ENCODE results near the gene KRT7.

DNA sequence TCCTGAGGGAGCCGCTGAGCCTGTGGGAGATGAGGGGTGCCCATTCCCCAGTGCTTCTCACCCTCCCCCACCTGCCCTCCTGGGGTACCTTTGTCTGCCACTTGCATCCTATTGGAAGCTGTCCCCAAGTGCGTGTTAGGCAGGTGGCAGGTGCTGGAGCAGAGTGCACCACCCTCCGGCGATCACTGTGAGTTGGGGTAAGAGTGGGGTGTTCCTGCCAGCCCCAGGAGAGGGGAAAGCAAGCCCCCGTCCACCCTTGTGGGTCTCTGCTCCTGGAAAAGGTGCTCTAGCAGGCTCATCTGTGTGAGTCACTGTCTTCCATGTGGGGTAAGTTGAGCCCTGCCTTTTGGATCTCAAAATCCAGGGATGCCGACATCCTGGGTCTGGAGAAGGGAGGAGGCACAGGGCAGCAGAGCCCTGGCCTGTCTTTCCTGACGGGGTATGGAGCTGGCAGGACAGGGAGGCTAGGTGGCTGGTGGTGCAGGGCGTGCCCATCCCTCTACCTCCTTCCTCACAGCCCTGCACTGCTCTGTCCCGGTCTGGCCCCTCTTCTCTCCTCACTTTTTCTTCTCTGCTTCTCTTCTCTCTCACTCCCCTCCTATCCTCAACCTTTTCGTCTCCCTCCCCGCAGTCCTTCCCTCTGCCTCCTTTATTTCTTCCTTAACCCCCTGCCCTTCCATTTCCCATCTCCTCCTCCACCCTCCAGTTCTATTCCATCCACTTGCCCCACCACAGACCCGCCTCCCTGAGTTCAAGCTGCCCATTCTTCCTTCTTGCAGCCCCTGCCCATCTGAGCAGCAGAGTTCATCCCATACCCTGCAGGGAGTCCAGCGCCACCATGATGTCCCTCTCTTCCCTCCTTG is 20.1 kb upstream of the KRT7 start:
- TF ChIP-seq POLR2A (IDR thresholded peaks at IDR 0.05; ENCODE audit: low read depth, low read length) (no peak), CTCF (IDR thresholded peaks at IDR 0.05; ENCODE audit: extremely low read depth in 1 of 2, insufficient read depth in 1 of 2, low read depth in 1 of 2, low read length in 2 of 2) (no peak), JUN (IDR thresholded peaks at IDR 0.05; ENCODE audit: borderline replicate concordance, insufficient read depth, insufficient read length, low read depth) (no peak), EZH2 (IDR thresholded peaks at IDR 0.05; ENCODE audit: borderline replicate concordance, low read depth, low read length, severe bottlenecking) (no peak)
